ENCODE data around the gene ATG101.

Gene ATG101

GRCh38 chr12:52060498-52061177, 9.1 kb upstream of the ATG101 start:
- no peak for TF ChIP-seq CTCF (conservative IDR thresholded peaks at IDR 0.05)
- H3K27ac ChIP-seq: no peak overlapping the region

GRCh38 chr12:52061470-52062166, 8.2 kb upstream of the ATG101 start:
- TF ChIP-seq CTCF (conservative IDR thresholded peaks at IDR 0.05): no peak

GRCh38 chr12:52062167-52063081, 7.4 kb upstream of the ATG101 start:
- no peak for TF ChIP-seq CTCF (conservative IDR thresholded peaks at IDR 0.05)
- H3K27ac ChIP-seq: no peak overlapping the region; the same call in 1 of the 2 replicates

More at GRCh38 chr12:52061470-52062166, 8.2 kb upstream of the ATG101 start:
- no peak overlapping the region; the same call in 1 of the 2 replicates for H3K27ac ChIP-seq

- TF ChIP-seq CTCF (conservative IDR thresholded peaks at IDR 0.05): no peak
- no peak overlapping the region for H3K27ac ChIP-seq
These were observed 6.5 kb upstream of the ATG101 start for GRCh38 chr12:52063082-52063924.

GRCh38 chr12:52063981-52064649, 5.7 kb upstream of the ATG101 start:
- TF ChIP-seq CTCF (conservative IDR thresholded peaks at IDR 0.05): no peak

GRCh38 chr12:52066346-52067080, 3.3 kb upstream of the ATG101 start:
- TF ChIP-seq CTCF (conservative IDR thresholded peaks at IDR 0.05): no peak
- no peak overlapping the region for H3K27ac ChIP-seq

More at GRCh38 chr12:52063981-52064649, 5.7 kb upstream of the ATG101 start:
- no peak overlapping the region for H3K27ac ChIP-seq
